Mesenchymal stem cell (in vitro differentiated cells and primary cell): ENCODE measurements around the gene TBCD.

Source experiments
- DNase-seq: peaks from one replicate; pipeline ENCODE4 v3.0.0-alpha.2; 2013
- H2AFZ ChIP-seq: one replicate; pipeline ENCODE4 v1.6.1; 2013; ENCODE audit warnings: low read depth, mild to moderate bottlenecking, control low read depth, inconsistent platforms, low read length, moderate library complexity
- H2AK5ac ChIP-seq: 2 replicates; pipeline ENCODE4 v1.6.1; 2013; ENCODE audit warnings: low read length, moderate library complexity, mild to moderate bottlenecking, inconsistent platforms; ENCODE audit not compliant: severe bottlenecking
- H2BK120ac ChIP-seq: one replicate; pipeline ENCODE4 v1.6.1; 2013; ENCODE audit warnings: low read depth, mild to moderate bottlenecking, inconsistent platforms, low read length, moderate library complexity
- H2BK12ac ChIP-seq, 2 experiments: one replicate each; pipeline ENCODE4 v1.6.1; 2013; ENCODE audit warnings: inconsistent platforms in 2 of 2, low read length in 2 of 2, mild to moderate bottlenecking in 2 of 2, moderate library complexity in 2 of 2, control low read depth in 1 of 2
- H2BK15ac ChIP-seq: one replicate; pipeline ENCODE4 v1.6.1; 2013; ENCODE audit warnings: mild to moderate bottlenecking, low read depth, inconsistent platforms; ENCODE audit not compliant: poor library complexity, severe bottlenecking
- H2BK5ac ChIP-seq: 2 replicates; pipeline ENCODE4 v1.6.1; 2013; ENCODE audit warnings: low read depth, mild to moderate bottlenecking, low read length, control low read depth, inconsistent platforms; ENCODE audit not compliant: poor library complexity, severe bottlenecking
- H3K14ac ChIP-seq, 2 experiments: one replicate each; pipeline ENCODE4 v1.6.1; 2013; ENCODE audit warnings: inconsistent platforms in 2 of 2, low read length in 2 of 2, control low read depth in 1 of 2, mild to moderate bottlenecking in 1 of 2, moderate library complexity in 1 of 2
- H3K18ac ChIP-seq, 2 experiments: one replicate each; pipeline ENCODE4 v1.6.1; 2013; ENCODE audit warnings: inconsistent platforms in 2 of 2, low read length in 2 of 2, control low read depth in 1 of 2, low read depth in 1 of 2, mild to moderate bottlenecking in 1 of 2
- H3K23ac ChIP-seq, 2 experiments: one replicate each; pipeline ENCODE4 v1.6.1; 2013; ENCODE audit warnings: inconsistent platforms in 2 of 2, low read length in 2 of 2, mild to moderate bottlenecking in 2 of 2, moderate library complexity in 2 of 2, control low read depth in 1 of 2
- H3K27ac ChIP-seq: 2 replicates; pipeline ENCODE4 v1.5.1; 2013; ENCODE audit warnings: mild to moderate bottlenecking, moderate library complexity, low read length, control low read depth, inconsistent platforms; ENCODE audit not compliant: poor library complexity, severe bottlenecking
- H3K27me3 ChIP-seq, 2 experiments: 2 replicates each; pipeline versions ENCODE4 v1.6.1 to v1.7.0; 2013; ENCODE audit warnings: low read length in 2 of 2, mild to moderate bottlenecking in 2 of 2, moderate library complexity in 2 of 2, control low read depth in 1 of 2, inconsistent platforms in 1 of 2; ENCODE audit not compliant: control insufficient read depth in 1 of 2, insufficient read depth in 1 of 2
- H3K36me3 ChIP-seq, 2 experiments: 2 replicates each; pipeline versions ENCODE4 v1.6.1 to v1.7.0; 2013; ENCODE audit warnings: low read length in 2 of 2, control low read depth in 1 of 2, inconsistent platforms in 1 of 2, low read depth in 1 of 2, mild to moderate bottlenecking in 1 of 2; ENCODE audit not compliant: insufficient read depth in 2 of 2, control insufficient read depth in 1 of 2
- H3K4ac ChIP-seq, 2 experiments: one replicate each; pipeline ENCODE4 v1.6.1; 2013; ENCODE audit warnings: inconsistent platforms in 2 of 2, low read length in 2 of 2, mild to moderate bottlenecking in 2 of 2, moderate library complexity in 2 of 2, control low read depth in 1 of 2, low read depth in 1 of 2
- H3K4me1 ChIP-seq: 2 replicates; pipeline ENCODE4 v1.6.1; 2013; ENCODE audit warnings: low read depth, low read length, control low read depth; ENCODE audit not compliant: control insufficient read depth, insufficient read depth
- H3K4me2 ChIP-seq: 2 replicates; pipeline ENCODE4 v1.6.1; 2013; ENCODE audit warnings: low read length, mild to moderate bottlenecking, inconsistent platforms; ENCODE audit not compliant: poor library complexity, severe bottlenecking
- H3K4me3 ChIP-seq, 2 experiments: 2 replicates each; pipeline versions ENCODE4 v1.5.1 to v1.7.0; 2013; ENCODE audit warnings: low read length in 2 of 2, mild to moderate bottlenecking in 2 of 2, control low read depth in 1 of 2, low read depth in 1 of 2; ENCODE audit not compliant: insufficient read depth in 1 of 2
- H3K79me1 ChIP-seq: replicated peaks from 2 replicates; pipeline ENCODE4 v1.6.1; 2013; ENCODE audit warnings: mild to moderate bottlenecking, control low read depth, low read length, inconsistent platforms; ENCODE audit not compliant: poor library complexity, severe bottlenecking
- H3K9ac ChIP-seq: 2 replicates; pipeline ENCODE4 v1.7.0; 2013; ENCODE audit warnings: mild to moderate bottlenecking, low read length, moderate library complexity
- H3K9me3 ChIP-seq: 2 replicates; pipeline ENCODE4 v1.7.0; 2013; ENCODE audit warnings: mild to moderate bottlenecking, low read length; ENCODE audit not compliant: control insufficient read depth
- H4K8ac ChIP-seq: one replicate; pipeline ENCODE4 v1.6.1; 2013; ENCODE audit warnings: inconsistent platforms, mild to moderate bottlenecking, low read length, moderate library complexity
- H4K91ac ChIP-seq: one replicate; pipeline ENCODE4 v1.6.1; 2013; ENCODE audit warnings: mild to moderate bottlenecking, low read length, inconsistent platforms
- WGBS: methylation state at CpG from one replicate; pipeline ENCODE4 v1.1.7; 2013; ENCODE audit warnings: mixed read lengths; 5-methylcytosine and 5-hydroxymethylcytosine counted together

TBCD gene

DNA sequence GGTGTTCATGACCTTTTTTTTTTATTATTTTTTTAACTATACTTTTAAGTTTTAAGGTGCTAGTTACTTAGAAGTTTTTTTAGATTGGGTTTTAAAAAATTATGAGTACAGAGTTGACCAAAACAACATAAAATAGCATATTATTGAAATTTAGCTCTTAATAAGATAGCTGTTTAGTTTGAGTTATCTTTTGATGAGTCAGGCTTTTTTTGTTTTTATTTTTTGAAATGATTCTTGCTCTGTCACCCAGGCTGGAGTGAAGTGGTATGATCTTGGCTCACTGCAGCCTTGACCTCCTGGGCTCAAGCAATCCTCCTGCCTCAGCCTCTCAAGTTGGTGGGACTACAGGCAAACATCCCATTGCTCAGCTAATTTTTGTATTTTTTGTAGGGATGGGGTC is 74.3 kb downstream of the TBCD start:
- Histone ChIP-seq H3K27me3 (no peaks in the 10 kb centered on the region), H2BK15ac (no peak overlapping the region), H3K79me1 (peaks cover 34% of the 10 kb centered on the region), H3K23ac (no peak overlapping the region), H3K4me2 (no peak overlapping the region), H2AK5ac (no peak overlapping the region), H3K27ac (no peak overlapping the region), H4K91ac (no peak overlapping the region), H2BK12ac (no peak overlapping the region), H3K14ac (no peak overlapping the region), H3K4ac (no peak overlapping the region), H3K9ac (no peak overlapping the region), H3K18ac (no peak overlapping the region), H2AFZ (no peak overlapping the region), H3K4me1 (peaks cover 3% of the 10 kb centered on the region), H2BK5ac (no peak overlapping the region), H3K36me3 (peaks cover 27 to 41% of the 10 kb centered on the region in 2 experiments), H3K9me3 (peaks cover 4% of the 10 kb centered on the region), H4K8ac (no peak overlapping the region), H3K4me3 (no peak overlapping the region), H2BK120ac (no peak overlapping the region)
- DNase-seq = no peak

DNA sequence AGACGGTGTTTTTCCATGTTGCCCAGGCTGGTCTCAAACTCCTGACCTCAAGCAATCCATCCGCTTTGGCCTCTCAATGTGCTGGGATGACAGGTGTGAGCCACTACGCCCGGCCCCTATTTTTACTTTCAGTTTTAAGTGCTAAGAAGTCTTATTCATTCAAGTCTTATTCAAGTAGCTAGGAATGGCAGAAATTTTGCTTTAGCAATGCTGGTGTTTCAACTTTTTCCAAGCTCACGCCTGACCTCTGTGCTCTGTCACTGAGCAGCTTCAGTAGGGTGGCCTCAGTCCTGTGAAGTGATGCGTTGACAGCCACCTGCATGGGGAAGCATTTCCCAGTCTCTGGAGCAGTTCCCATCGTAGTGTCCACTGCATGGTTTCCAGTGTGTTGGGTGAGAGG is 75.1 kb downstream of the TBCD start:
- H3K23ac ChIP-seq = no peak overlapping the region
- no peak for DNase-seq
- no peak overlapping the region for H2BK12ac ChIP-seq
- H3K18ac ChIP-seq = no peak overlapping the region
- peaks cover 3% of the 10 kb centered on the region for H3K4me1 ChIP-seq
- H3K27ac ChIP-seq = no peak overlapping the region
- no peak overlapping the region for H2AFZ ChIP-seq
- peaks cover 34% of the 10 kb centered on the region for H3K79me1 ChIP-seq
- H3K9me3 ChIP-seq = no peaks in the 10 kb centered on the region
- no peak overlapping the region for H2BK120ac ChIP-seq
- 97% methylated on average over 5 of the region's 7 CpGs for WGBS
- no peak overlapping the region for H3K4me3 ChIP-seq
- H3K27me3 ChIP-seq = no peaks in the 10 kb centered on the region
- no peak overlapping the region for H2BK15ac ChIP-seq
- H3K4me2 ChIP-seq = no peak overlapping the region
- no peak overlapping the region for H4K8ac ChIP-seq
- no peak overlapping the region for H2AK5ac ChIP-seq
- H3K14ac ChIP-seq = no peak overlapping the region
- H3K9ac ChIP-seq = no peak overlapping the region
- no peak overlapping the region for H3K4ac ChIP-seq
- peaks cover 25 to 47% of the 10 kb centered on the region in 2 experiments for H3K36me3 ChIP-seq
- no peak overlapping the region for H2BK5ac ChIP-seq
- no peak overlapping the region for H4K91ac ChIP-seq

DNA sequence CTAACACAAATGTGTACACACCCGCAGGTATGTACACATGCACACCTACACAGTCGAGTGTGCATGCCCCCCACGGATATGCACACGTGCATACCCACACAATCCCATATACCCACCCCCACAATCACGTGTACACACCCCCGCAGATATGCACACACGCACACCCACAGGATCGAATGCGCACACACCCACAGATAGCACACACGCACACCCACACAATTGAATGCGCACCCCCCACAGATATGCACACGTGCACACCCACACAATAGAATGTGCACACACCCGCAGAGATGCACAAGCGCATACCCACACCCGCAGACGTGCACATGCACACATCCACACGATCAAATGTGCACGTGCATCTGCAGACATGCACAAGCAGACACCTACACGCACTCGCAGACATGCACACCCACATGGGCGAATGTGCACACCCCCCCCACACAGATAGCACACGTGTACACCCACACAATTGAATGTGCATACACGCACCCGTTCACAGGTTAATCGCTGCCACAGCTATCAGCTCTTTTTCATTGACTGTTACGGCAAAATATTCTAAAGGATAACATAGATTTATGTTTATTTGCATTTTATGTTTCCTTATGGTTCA is 77.1 kb downstream of the TBCD start:
- no peak overlapping the region for H2BK120ac ChIP-seq
- no peak overlapping the region for H2BK15ac ChIP-seq
- no peaks in the 10 kb centered on the region for H3K9me3 ChIP-seq
- no peak overlapping the region for H2AK5ac ChIP-seq
- H3K4me2 ChIP-seq = no peak overlapping the region
- H3K14ac ChIP-seq = no peak overlapping the region
- no peak overlapping the region for H4K8ac ChIP-seq
- H2BK5ac ChIP-seq = no peak overlapping the region
- peaks cover 17 to 48% of the 10 kb centered on the region in 2 experiments for H3K36me3 ChIP-seq
- no peak overlapping the region for H3K4ac ChIP-seq
- WGBS = 98% methylated on average over 24 of the region's 26 CpGs
- no peak overlapping the region for H2AFZ ChIP-seq
- no peaks in the 10 kb centered on the region for H3K27me3 ChIP-seq
- no peak overlapping the region for H2BK12ac ChIP-seq
- no peak overlapping the region for H3K9ac ChIP-seq
- no peak overlapping the region for H3K18ac ChIP-seq
- no peak overlapping the region for H3K23ac ChIP-seq
- H3K4me3 ChIP-seq = no peak overlapping the region
- peaks cover 3% of the 10 kb centered on the region for H3K4me1 ChIP-seq
- no peak overlapping the region for H4K91ac ChIP-seq
- H3K79me1 ChIP-seq = peaks cover 36% of the 10 kb centered on the region
- no peak overlapping the region for H3K27ac ChIP-seq
- DNase-seq = no peak

DNA sequence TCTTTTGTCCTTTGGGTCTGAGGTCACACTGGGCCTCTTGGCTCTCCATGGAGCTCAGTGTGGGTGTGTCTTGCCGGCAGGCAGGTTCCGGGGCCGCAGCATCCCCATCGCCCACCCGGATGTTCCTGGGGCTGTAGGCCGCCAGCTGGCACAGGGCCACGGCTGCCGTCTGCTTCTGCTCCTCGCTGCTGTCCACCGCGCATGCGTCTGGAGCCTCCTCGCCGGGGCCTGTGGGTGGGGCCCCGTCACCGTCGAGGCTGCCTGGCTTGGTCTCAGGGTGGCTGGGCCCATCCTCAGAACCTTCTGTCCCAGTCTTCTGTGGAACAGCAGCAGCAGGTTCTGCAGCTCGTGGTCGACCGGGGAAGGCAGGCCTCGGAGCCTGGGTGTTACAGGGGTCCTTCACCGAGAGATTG is 78.4 kb downstream of the TBCD start:
- Histone ChIP-seq H2AK5ac (no peak overlapping the region), H3K4me3 (peak overlapping the region in 1 of 2 experiments; percentile 31), H3K23ac (no peak overlapping the region), H3K36me3 (peaks cover 17 to 48% of the 10 kb centered on the region in 2 experiments), H2BK5ac (no peak overlapping the region), H2BK12ac (no peak overlapping the region), H4K8ac (no peak overlapping the region), H3K4ac (no peak overlapping the region), H3K9me3 (no peaks in the 10 kb centered on the region), H2AFZ (no peak overlapping the region), H3K4me2 (no peak overlapping the region), H2BK120ac (no peak overlapping the region), H3K79me1 (peaks cover 35% of the 10 kb centered on the region), H3K4me1 (peaks cover 3% of the 10 kb centered on the region), H3K18ac (no peak overlapping the region), H4K91ac (no peak overlapping the region), H2BK15ac (no peak overlapping the region), H3K27me3 (no peaks in the 10 kb centered on the region), H3K9ac (peak overlapping the region; percentile 17), H3K14ac (peak overlapping the region in 1 of 2 experiments; percentile 14), H3K27ac (no peak overlapping the region)
- WGBS = 98% methylated on average over 22 of the region's 22 CpGs
- no peak for DNase-seq
